ENCODE measurements around the gene ZMAT2. TPM values are rescaled to one million over a fixed set of nuclear protein-coding genes. Genes with fewer than 3 reads are reported as not detected.
"Not testable (repeated sequence)": the region's sequence is repeated elsewhere in the genome, so short reads cannot be mapped to it uniquely, and the experiment has no call there.

ZMAT2 gene
- total and polyA plus RNA-seq, 10 donors = 34.4 to 80.3 (median 47.5) TPM

GRCh38 chr5:140711794-140712193 lies 11.5 kb downstream of the ZMAT2 start:
- Histone ChIP-seq H3K27me3 (replicated peaks in 1 of 7) (no peaks in the 10 kb centered on the region), H3K27ac (peak overlapping the region in 7 of 8 donors; percentile 90 to 96 (median 92)), H3K36me3 (peaks cover 0 to 11% (median 2%) of the 10 kb centered on the region in 6 donors), H3K9me3 (no peaks in the 10 kb centered on the region), H3K4me3 (peak overlapping the region in 1 of 8 donors; percentile 52), H3K4me1 (peaks cover 0 to 19% (median 11%) of the 10 kb centered on the region in 6 donors)
- 89 to 97% (median 92%) methylated on average over 1 of the region's 1 CpG for WGBS, 5 donors
- no peak for TF ChIP-seq POLR2AphosphoS5 (IDR thresholded peaks at IDR 0.05)
- no peak for TF ChIP-seq CTCF (IDR thresholded peaks at IDR 0.05 in 8 of 11, conservative IDR thresholded peaks at IDR 0.05 in 3 of 11)
- TF ChIP-seq POLR2A (IDR thresholded peaks at IDR 0.05) = no peak
- no peak for DNase-seq
- intact Hi-C loops (cut with DNase I; ENCODE audit: low total_unique reads) = loop anchor here (10.0 kb wide), 1 partner anchor 337 kb away; no protein-coding TSS in a partner anchor

- H3K9me3 ChIP-seq = no peaks in the 10 kb centered on the region
- intact Hi-C loops (cut with DNase I; ENCODE audit: low total_unique reads) = loop anchor here (10.0 kb wide), 1 partner anchor 339 kb away; no protein-coding TSS in a partner anchor
- H3K27ac ChIP-seq = no peak overlapping the region
- 86 to 97% (median 92%) methylated on average over 1 of the region's 1 CpG for WGBS, 5 donors
- H3K36me3 ChIP-seq = no peaks in the 10 kb centered on the region
- H3K4me3 ChIP-seq = no peak overlapping the region
- TF ChIP-seq POLR2A (IDR thresholded peaks at IDR 0.05) (no peak), POLR2AphosphoS5 (IDR thresholded peaks at IDR 0.05) (no peak), CTCF (IDR thresholded peaks at IDR 0.05 in 8 of 11, conservative IDR thresholded peaks at IDR 0.05 in 3 of 11) (no peak)
- no peaks in the 10 kb centered on the region for H3K27me3 ChIP-seq (replicated peaks in 1 of 7)
- peaks cover 0 to 19% (median 11%) of the 10 kb centered on the region in 6 donors for H3K4me1 ChIP-seq
- no peak for DNase-seq
Observed at GRCh38 chr5:140713562-140714094, 13.4 kb downstream of the ZMAT2 start.

- WGBS, 5 donors = 93 to 98% (median 95%) methylated on average over 2 of the region's 2 CpGs
- not testable (repeated sequence) for H3K27ac ChIP-seq; H3K9me3 ChIP-seq; H3K36me3 ChIP-seq; H3K27me3 ChIP-seq (replicated peaks in 1 of 7); H3K4me3 ChIP-seq; DNase-seq
- H3K4me1 ChIP-seq = peaks cover 0 to 19% (median 11%) of the 10 kb centered on the region in 6 donors
- intact Hi-C loops (cut with DNase I; ENCODE audit: low total_unique reads) = loop anchor here (10.0 kb wide), 1 partner anchor 341 kb away; no protein-coding TSS in a partner anchor
Observed at GRCh38 chr5:140716238-140716637, 16.0 kb downstream of the ZMAT2 start.

- TF ChIP-seq POLR2AphosphoS5 (IDR thresholded peaks at IDR 0.05) (no peak), CTCF (IDR thresholded peaks at IDR 0.05 in 8 of 11, conservative IDR thresholded peaks at IDR 0.05 in 3 of 11) (no peak), POLR2A (IDR thresholded peaks at IDR 0.05) (no peak)
- Histone ChIP-seq H3K27me3 (replicated peaks in 1 of 7) (peaks cover 0 to 14% (median 0%) of the 10 kb centered on the region in 7 donors), H3K4me3 (no peak overlapping the region), H3K9me3 (no peaks in the 10 kb centered on the region), H3K36me3 (no peaks in the 10 kb centered on the region), H3K27ac (no peak overlapping the region), H3K4me1 (peaks cover 0 to 10% (median 4%) of the 10 kb centered on the region in 6 donors)
- no peak for DNase-seq
- WGBS, 5 donors = 80 to 92% (median 88%) methylated on average over 7 of the region's 7 CpGs
- intact Hi-C loops (cut with DNase I; ENCODE audit: low total_unique reads) = loop anchor here (10.0 kb wide), 1 partner anchor 343 kb away; no protein-coding TSS in a partner anchor
Observed at GRCh38 chr5:140718266-140718592, 18.0 kb downstream of the ZMAT2 start.

GRCh38 chr5:140720738-140721137 lies 20.5 kb downstream of the ZMAT2 start:
- 50 to 68% (median 54%) methylated on average over 6 of the region's 6 CpGs for WGBS, 5 donors
- intact Hi-C loops (cut with DNase I; ENCODE audit: low total_unique reads) = not testable (repeated sequence)

GRCh38 chr5:140721395-140721794 lies 21.1 kb downstream of the ZMAT2 start:
- peaks cover 0 to 18% (median 4%) of the 10 kb centered on the region in 6 donors for H3K4me1 ChIP-seq
- H3K27me3 ChIP-seq (replicated peaks in 1 of 7) = peaks cover 0 to 33% (median 0%) of the 10 kb centered on the region in 7 donors
- intact Hi-C loops (cut with DNase I; ENCODE audit: low total_unique reads); DNase-seq; H3K4me3 ChIP-seq; H3K27ac ChIP-seq; H3K9me3 ChIP-seq; H3K36me3 ChIP-seq: not testable (repeated sequence)
- WGBS, 5 donors = 84 to 87% (median 87%) methylated on average over 5 of the region's 5 CpGs

More at GRCh38 chr5:140720738-140721137, 20.5 kb downstream of the ZMAT2 start:
- H3K36me3 ChIP-seq, H3K9me3 ChIP-seq, H3K4me3 ChIP-seq, H3K27ac ChIP-seq, DNase-seq: not testable (repeated sequence)
- H3K4me1 ChIP-seq = peaks cover 0 to 11% (median 4%) of the 10 kb centered on the region in 6 donors
- H3K27me3 ChIP-seq (replicated peaks in 1 of 7) = peaks cover 0 to 30% (median 0%) of the 10 kb centered on the region in 7 donors
